ENCODE results near the gene GSK3A. TPM values are rescaled to one million over a fixed set of nuclear protein-coding genes. Genes with fewer than 3 reads are reported as not detected.

The GSK3A gene
- total and polyA plus RNA-seq, 2 of the 4 experiments (the other 2 are of a cell fraction) = 8.1 to 43.3 TPM

DNA sequence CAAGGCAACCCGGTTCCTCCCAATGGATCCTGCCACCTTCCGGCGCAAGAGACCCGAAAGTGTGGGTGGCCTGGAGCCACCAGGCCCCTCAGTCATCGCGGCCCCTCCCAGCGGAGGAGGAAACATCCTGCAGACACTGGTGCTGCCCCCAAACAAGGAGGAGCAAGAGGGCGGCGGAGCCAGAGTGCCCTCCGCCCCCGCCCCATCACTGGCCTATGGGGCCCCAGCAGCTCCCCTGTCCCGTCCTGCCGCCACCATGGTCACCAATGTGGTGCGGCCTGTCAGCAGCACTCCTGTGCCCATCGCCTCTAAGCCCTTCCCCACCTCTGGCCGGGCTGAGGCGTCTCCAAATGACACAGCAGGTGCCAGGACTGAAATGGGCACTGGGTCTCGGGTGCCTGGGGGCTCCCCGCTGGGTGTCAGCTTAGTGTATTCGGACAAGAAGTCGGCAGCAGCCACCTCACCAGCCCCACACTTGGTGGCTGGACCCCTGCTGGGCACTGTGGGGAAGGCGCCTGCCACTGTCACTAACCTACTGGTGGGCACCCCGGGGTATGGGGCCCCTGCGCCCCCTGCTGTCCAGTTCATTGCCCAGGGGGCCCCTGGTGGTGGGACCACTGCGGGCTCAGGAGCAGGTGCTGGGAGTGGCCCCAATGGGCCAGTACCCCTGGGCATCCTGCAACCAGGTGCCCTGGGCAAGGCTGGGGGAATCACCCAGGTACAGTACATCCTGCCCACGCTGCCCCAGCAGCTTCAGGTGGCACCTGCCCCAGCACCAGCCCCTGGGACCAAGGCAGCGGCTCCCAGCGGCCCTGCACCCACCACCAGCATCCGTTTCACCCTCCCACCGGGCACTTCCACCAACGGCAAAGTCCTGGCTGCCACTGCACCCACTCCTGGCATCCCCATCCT, 48.4 kb upstream of the GSK3A start:
- no peak overlapping the region for H3K14ac ChIP-seq (replicated peaks; ENCODE audit: low read depth, low read length)
- H3K27ac ChIP-seq (ENCODE audit: insufficient read depth, low read length) = no peak overlapping the region
- peaks cover 76% of the 10 kb centered on the region for H3K36me3 ChIP-seq (ENCODE audit: control insufficient read depth, insufficient read depth, low read length)
- ATAC-seq (ENCODE audit: low read depth) (peak; percentile 46), DNase-seq (no peak)
- H3K9ac ChIP-seq (ENCODE audit: low read depth, low read length) = no peak overlapping the region
- peaks cover 15 to 22% of the 10 kb centered on the region in 2 experiments for H3K79me1 ChIP-seq (ENCODE audit: low read depth in 1 of 2, low read length in 2 of 2)
- TF ChIP-seq SMC3 (IDR thresholded peaks at IDR 0.05; ENCODE audit: low read depth, low read length) = peak; percentile 65
- peak; percentile 68 for TF ChIP-seq RAD21 (IDR thresholded peaks at IDR 0.05; ENCODE audit: low read length)
- TF ChIP-seq NFE2L2 (IDR thresholded peaks at IDR 0.05; ENCODE audit: low read depth, low read length) = no peak
- TF ChIP-seq, protein P1, sequence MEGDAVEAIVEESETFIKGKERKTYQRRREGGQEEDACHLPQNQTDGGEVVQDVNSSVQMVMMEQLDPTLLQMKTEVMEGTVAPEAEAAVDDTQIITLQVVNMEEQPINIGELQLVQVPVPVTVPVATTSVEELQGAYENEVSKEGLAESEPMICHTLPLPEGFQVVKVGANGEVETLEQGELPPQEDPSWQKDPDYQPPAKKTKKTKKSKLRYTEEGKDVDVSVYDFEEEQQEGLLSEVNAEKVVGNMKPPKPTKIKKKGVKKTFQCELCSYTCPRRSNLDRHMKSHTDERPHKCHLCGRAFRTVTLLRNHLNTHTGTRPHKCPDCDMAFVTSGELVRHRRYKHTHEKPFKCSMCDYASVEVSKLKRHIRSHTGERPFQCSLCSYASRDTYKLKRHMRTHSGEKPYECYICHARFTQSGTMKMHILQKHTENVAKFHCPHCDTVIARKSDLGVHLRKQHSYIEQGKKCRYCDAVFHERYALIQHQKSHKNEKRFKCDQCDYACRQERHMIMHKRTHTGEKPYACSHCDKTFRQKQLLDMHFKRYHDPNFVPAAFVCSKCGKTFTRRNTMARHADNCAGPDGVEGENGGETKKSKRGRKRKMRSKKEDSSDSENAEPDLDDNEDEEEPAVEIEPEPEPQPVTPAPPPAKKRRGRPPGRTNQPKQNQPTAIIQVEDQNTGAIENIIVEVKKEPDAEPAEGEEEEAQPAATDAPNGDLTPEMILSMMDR (conservative IDR thresholded peaks at IDR 0.05; ENCODE audit: low read depth, low read length) = peak; percentile 68
- no peak for TF ChIP-seq BHLHE40 (IDR thresholded peaks at IDR 0.05; ENCODE audit: low read depth, low read length)
- no peak for TF ChIP-seq RFX5 (IDR thresholded peaks at IDR 0.05; ENCODE audit: low read depth, low read length)
- dilution Hi-C loops (cut with HindIII; ENCODE audit: low sequenced_read_pairs, unreplicated experiment) = no loop called here
- ChIA-PET POLR2A (ENCODE audit: unreplicated experiment) (no interaction called here), CTCF (no interaction called here)
- no peak overlapping the region for H3K4ac ChIP-seq (ENCODE audit: low read depth, low read length)
- H4K20me1 ChIP-seq (ENCODE audit: insufficient read depth, low read length) = peaks cover 14% of the 10 kb centered on the region
- H2AK5ac ChIP-seq (ENCODE audit: low read depth, low read length) = no peak overlapping the region
- H4K91ac ChIP-seq (ENCODE audit: insufficient read depth, low read depth, low read length) = no peak overlapping the region
- H2BK15ac ChIP-seq (ENCODE audit: low read depth, low read length) = no peak overlapping the region
- WGBS, 2 experiments (ENCODE audit: extremely low coverage in 2 of 2, insufficient read length in 1 of 2) = 91% methylated on average over 19 of the region's 31 CpGs; no CpG with 5 or more reads in 1 of the 2 experiments
- intact Hi-C loops (cut with micrococcal nuclease) = no loop called here
- no peak overlapping the region for H3K18ac ChIP-seq (ENCODE audit: low read depth, low read length)
- no TSS peak for BruUV-seq (replicated peaks)
- H3K4me1 ChIP-seq (ENCODE audit: control insufficient read depth, insufficient read depth, low read length) = peaks cover 7% of the 10 kb centered on the region; the same call in 1 of the 2 replicates
- no peak overlapping the region for H2BK120ac ChIP-seq (ENCODE audit: low read depth, low read length)
- no peak overlapping the region for H3K4me3 ChIP-seq (ENCODE audit: insufficient read depth, low read depth, low read length)
- in situ Hi-C loops (cut with MboI; ENCODE audit: low sequenced_read_pairs) = no loop called here
- no peaks in the 10 kb centered on the region for H3K9me3 ChIP-seq (ENCODE audit: control insufficient read depth, insufficient read depth, low read length)
- peak overlapping the region; percentile 58 for H2AFZ ChIP-seq (replicated peaks; ENCODE audit: low read length, poor library complexity)
- no peak overlapping the region for H2BK20ac ChIP-seq (ENCODE audit: low read depth, low read length)
- no peaks in the 10 kb centered on the region for H3K27me3 ChIP-seq (ENCODE audit: control insufficient read depth, insufficient read depth, low read length)
- no peak overlapping the region for H3K4me2 ChIP-seq (ENCODE audit: low read depth, low read length)
- H2AK9ac ChIP-seq (replicated peaks; ENCODE audit: low read depth, low read length, poor library complexity) = peak overlapping the region; percentile 55
- H3K23ac ChIP-seq (ENCODE audit: low read depth, low read length) = no peak overlapping the region
- H4K5ac ChIP-seq (ENCODE audit: low read depth, low read length) = no peak overlapping the region
- H2BK5ac ChIP-seq (ENCODE audit: low read depth, low read length, poor library complexity, severe bottlenecking) = no peak overlapping the region
- peaks cover 4% of the 10 kb centered on the region; the same call in 1 of the 2 replicates for H3K9me1 ChIP-seq (ENCODE audit: insufficient read depth, low read length)
- H4K8ac ChIP-seq (ENCODE audit: low read depth in 2 of 2, low read length in 2 of 2) = no peak overlapping the region
- H3K56ac ChIP-seq (ENCODE audit: extremely low read depth, insufficient read depth, low read length) = no peak overlapping the region

All from IMR-90 (cell line).